Left cardiac atrium (tissue), 4 donors: ENCODE data around the gene ENPEP. TPM values are rescaled to one million over a fixed set of nuclear protein-coding genes. Genes with fewer than 3 reads are reported as not detected.

Source experiments
- ATAC-seq, 2 donors: fragments of 200-7000 bp; cut with Tn5 transposase; one replicate each; pipeline ENCODE4 v1.9.1; 2020; ENCODE audit warnings: mild to moderate bottlenecking in 2 of 2, moderate library complexity in 2 of 2
- DNase-seq: peaks from one replicate; pipeline ENCODE4 v3.0.0-alpha.2; 2020
- intact Hi-C, 2 donors: fragments of 100-400 bp; cut with DNase I; formaldehyde crosslinking; loops; one replicate each; pipeline versions ENCODE4 v1.14.1 to v1.15.1; 2022 to 2023
- total RNA-seq, 2 donors: library from RNA; stranded (reverse); fragmentation: NEBNext Ultra II Directional; extraction: Animal tissue kit (Norgen Biotek cat#: 25700); gene quantifications; one replicate each; pipeline ENCODE4 v1.2.1, GENCODE V29; 2021
- donor health status: DM: no; HTN: yes; CAD: no.
- donor health status: DM: no; HTN: yes; CAD: no; lungs with severe emphysema.
- donor health status: DM: yes; HTN: yes; CAD: no.
- donor health status: Dilated cardiomyopathy.

The ENPEP gene
- total RNA-seq, 2 donors from 2014 or later = 7.4 to 12.2 TPM

DNA sequence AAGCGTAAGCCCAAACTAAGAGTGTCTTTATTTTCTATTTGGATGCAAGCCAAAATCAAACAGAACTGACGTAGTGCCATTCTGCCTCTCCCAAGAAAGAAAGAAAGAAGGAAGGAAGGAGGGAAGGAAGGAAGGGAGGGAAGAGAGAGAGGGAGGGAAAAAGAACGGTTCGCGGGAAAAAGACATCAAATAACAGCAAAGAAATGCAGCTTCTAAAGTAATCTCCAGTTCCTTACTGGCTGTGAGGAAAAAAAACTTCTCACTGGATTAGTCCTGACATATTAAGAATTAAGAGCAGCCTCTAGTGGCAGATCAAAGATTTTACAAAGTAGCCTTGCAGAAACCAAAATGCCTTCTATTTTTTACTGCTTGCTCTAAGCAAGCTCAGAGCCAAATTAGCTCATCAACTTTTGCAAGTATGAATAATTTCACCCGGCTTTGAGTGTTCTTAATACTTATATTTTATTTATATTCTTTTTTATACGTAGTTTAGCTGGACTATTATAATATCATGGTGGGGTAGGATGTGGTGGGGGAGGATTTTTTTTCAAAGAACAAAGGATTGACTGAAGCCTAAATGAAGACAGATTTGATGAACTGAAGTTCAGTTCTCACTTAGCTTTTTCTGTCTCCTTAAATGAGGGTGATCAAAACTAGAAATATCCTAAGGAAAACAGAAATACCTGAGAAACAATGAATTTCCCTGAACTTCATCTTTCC lies 110.3 kb downstream of the ENPEP start:
- no peak for DNase-seq
- intact Hi-C loops = no loop called here
- ATAC-seq = peak; percentile 47 to 67

DNA sequence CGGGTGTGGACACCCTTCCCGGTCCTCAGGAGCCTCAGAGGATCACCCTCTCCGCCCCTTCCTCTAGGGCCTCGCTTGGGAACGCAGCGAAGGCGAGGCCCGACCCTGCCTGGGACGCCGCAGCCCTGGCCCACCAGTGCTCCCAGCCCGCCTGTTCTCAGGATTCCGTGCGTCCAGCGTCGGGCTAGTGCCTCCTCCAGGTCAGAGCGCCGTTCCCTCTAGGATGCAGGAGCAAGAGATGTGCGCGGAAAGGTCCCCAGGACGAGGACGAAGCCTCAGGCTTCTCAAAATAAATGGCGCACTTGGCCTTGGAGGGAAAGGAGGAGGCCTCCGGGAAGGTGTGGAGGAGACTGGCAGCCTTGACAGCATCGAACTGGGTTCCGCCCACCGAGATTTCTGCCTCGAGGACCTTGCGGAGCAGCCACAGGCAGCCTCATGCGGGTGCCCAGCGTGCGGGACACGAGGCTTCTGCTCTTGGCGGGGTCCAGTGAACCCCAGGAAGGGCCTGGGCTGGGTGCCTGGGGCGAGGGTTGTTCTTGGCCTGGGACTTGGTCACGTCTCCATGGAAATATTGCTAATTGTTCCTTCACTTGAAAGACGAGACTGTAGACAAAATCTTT lies 111.8 kb downstream of the ENPEP start:
- ATAC-seq (peak in 1 of 2 donors; percentile 27), DNase-seq (no peak)
- intact Hi-C loops = no loop called here

DNA sequence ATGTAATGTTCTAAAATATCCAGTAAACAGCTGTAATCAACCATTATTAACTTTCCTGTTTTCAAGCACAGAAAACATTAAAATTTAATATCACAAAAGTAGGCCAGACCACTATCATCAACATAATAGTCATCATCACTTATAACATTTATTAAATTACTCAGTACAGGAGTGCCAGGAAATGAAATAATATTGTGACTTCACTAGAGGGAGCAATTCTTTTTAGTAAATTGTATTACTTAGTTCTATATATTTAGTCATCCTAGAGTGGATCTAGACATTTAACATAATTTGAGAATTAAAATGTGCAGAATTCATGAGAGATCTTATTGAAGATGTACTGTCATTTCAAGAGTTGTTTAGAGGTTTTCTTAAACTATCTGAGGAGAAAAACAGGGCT lies 113.3 kb downstream of the ENPEP start:
- ATAC-seq (no peak), DNase-seq (no peak)
- intact Hi-C loops = no loop called here

GRCh38 chr4:110595583-110595982 lies 119.6 kb downstream of the ENPEP start:
- DNase-seq (no peak), ATAC-seq (no peak)
- intact Hi-C loops = no loop called here

DNA sequence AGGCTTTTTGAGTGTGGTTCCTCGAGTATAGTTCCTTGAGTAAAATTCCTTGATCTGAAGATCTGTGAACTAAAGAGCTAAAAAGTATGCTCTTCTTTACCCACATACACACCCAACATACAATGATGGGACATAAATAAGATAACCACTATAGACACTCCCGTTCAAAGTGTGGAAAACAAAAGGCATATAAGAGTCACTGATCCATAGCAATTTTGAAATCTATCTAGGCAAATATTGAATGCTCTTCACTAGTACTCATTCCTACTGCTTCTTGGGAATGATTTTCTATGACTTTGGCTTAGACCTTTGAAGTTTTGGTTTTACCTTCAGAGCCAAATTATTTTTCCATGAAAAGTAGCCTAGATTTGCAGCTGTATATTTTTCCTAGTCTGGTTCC lies 120.5 kb downstream of the ENPEP start:
- intact Hi-C loops = no loop called here
- ATAC-seq (no peak), DNase-seq (no peak)

DNA sequence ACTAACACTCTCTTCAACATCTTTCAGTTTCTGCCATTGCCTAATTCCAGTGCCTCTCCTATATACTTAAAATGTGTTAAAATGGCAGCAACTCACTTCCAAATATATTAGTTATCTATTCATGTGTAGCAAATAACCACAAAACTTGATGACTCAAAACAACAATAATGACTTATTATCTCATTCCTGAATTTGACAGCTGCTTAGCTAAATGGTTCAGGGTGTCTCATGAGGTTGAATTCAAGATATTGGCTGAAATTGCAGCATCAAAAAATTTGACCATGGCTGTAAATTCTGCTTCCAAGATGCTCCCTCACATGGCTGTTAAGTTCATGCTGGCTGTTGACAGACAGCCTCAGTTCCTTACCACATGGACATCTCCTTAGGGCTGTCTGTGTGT lies 121.6 kb downstream of the ENPEP start:
- intact Hi-C loops = no loop called here
- no peak for DNase-seq
- no peak for ATAC-seq

DNA sequence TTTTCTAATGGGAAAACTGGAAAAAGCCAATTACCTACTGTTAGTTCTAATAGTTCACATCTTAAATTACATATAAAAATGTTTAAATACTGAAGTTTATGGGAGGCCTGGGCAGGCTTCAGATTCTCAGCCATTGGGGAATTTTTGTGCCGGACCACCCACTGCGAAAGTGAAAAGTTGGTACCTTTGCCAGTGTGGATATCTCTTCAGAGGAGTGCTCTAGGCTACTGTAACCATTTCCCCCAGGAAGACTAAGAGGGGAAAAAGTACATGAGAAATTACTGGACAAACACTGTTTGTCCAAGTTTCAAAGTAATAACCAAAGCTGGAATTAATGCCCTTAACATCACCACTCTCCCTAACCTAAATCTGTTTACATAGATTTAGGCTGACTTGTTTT lies 126.1 kb downstream of the ENPEP start:
- DNase-seq (no peak), ATAC-seq (no peak)
- intact Hi-C loops = no loop called here

- intact Hi-C loops = no loop called here
- DNase-seq (no peak), ATAC-seq (no peak)
Measured at GRCh38 chr4:110605077-110605476, 129.1 kb downstream of the ENPEP start.

- ATAC-seq = peak; percentile 74 to 75
- intact Hi-C loops = no loop called here
- DNase-seq = no peak
Measured at GRCh38 chr4:110609044-110609750, 133.2 kb downstream of the ENPEP start.

- intact Hi-C loops = no loop called here
- DNase-seq (no peak), ATAC-seq (peak; percentile 6 to 32)
Measured at GRCh38 chr4:110610620-110610939, 134.6 kb downstream of the ENPEP start.

GRCh38 chr4:110610940-110611831 lies 135.2 kb downstream of the ENPEP start:
- no peak for DNase-seq
- peak; percentile 50 to 64 for ATAC-seq
- intact Hi-C loops = no loop called here

- ATAC-seq (no peak), DNase-seq (no peak)
- intact Hi-C loops = no loop called here
Measured at GRCh38 chr4:110611968-110612447, 136.1 kb downstream of the ENPEP start.

DNA sequence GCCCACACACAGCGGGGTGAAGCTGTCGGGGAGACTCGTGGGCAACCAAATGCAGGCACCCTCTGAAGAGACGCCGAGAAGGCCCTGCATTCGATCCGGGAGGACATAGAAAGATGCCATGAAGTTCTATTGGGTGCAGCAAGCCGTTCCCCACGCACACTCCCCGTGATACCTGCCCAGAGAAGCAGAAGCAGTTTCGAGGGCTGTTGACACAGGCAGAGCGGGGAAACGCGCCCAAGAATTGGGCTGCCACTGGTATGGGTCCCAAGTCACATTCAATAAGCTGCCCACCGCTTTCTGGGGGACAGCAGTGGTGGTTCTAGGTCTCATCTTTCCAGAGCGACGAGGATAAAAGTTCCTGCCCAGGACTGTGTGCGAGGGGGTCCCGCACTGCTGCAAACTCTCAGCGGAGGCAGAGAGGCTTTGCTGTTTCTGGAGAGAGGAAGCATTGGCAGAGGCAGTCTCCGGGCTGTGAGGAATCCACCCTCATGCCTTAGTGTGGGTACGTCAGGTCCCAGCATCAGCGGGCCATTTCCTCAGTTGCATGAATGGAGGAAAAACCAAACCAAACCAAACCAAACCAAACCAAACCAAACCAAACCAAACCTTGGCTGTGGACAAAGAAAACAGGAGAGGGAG lies 136.8 kb downstream of the ENPEP start:
- ATAC-seq = peak in 1 of 2 donors; percentile 3
- intact Hi-C loops = no loop called here
- DNase-seq = no peak

DNA sequence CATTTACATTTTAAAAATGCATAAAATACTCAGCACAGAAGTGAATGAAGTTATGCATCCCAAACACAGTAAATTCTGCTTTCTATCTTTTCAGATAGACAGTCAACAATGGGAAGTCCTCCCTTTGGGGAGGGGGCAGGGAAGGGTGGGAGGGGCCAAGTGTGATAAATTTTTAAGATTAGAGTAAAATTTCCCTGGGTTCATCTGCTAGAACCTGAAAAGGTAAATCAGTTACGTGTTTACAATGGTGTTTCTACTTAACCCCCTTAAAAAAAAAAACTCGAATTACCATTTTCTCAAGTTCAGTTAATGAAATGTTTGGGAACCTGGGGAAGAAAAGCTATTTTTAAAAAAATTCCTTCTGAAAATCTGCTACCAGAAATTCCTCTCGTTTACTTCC lies 137.8 kb downstream of the ENPEP start:
- no peak for ATAC-seq
- intact Hi-C loops = no loop called here
- no peak for DNase-seq

DNA sequence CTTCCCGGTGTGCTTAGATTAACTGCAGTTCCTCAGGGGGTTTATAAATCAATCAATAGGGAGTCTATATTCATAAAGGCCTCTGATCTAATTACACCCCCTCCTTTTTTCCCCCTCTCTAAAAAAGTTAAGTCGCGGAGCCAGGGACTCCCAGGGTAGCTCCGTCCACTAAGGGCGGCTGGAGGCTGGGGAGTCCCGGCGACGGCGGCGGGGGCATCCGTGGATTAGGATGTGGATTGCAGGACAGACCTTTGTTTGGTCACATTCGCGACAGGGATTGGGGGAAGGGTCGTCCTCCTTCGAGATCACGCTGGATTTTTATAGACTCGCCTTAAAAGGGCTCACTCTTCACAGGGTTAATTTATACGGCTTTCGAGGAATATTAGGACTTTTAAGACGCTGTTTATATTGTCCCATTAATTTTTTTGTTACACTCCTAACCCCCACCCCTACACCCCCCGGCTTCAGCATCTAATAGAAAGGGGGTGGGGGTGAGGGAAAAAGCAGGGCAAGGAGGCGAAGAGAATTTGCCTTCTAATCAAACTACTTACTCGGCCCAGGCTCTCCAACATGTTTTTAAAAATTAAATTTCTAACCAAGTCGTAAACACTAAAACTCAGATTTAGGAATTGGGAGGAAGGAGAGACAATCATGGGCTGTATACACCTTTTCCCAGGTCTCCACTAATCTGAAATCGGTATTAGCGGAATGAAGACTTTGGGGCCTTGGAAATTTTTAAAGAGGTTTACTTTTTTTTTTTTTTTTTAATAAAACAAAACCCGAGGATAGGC lies 138.4 kb downstream of the ENPEP start:
- intact Hi-C loops = no loop called here
- ATAC-seq (no peak), DNase-seq (no peak)
